Activated CD4-positive, CD25-positive, alpha-beta regulatory T cell treated with anti-CD3 and anti-CD28 coated beads, Interleukin-2, amount 50 U/mL, for 24 hours (primary cell): ENCODE measurements around the gene RETREG3.
"Not testable (repeated sequence)": the region's sequence is repeated elsewhere in the genome, so short reads cannot be mapped to it uniquely, and the experiment has no call there.

Experiments used
- ATAC-seq, 2 donors: fragments of 150-1000 bp; cut with Tn5 transposase; one replicate each; pipeline ENCODE4 v1.10.0; 2021; ENCODE audit warnings: mild to moderate bottlenecking in 1 of 2, moderate library complexity in 1 of 2

Gene RETREG3

GRCh38 chr17:42609814-42610801, 934 bp upstream of the RETREG3 start:
- ATAC-seq, result not testable (repeated sequence)

GRCh38 chr17:42608305-42609181, 631 bp downstream of the RETREG3 start:
- ATAC-seq, result peak; percentile 52 to 55

GRCh38 chr17:42607769-42608168, 1.4 kb downstream of the RETREG3 start:
- no peak for ATAC-seq

- ATAC-seq, result no peak
These were observed 5.9 kb downstream of the RETREG3 start for GRCh38 chr17:42603318-42603717.

GRCh38 chr17:42598905-42599304, 10.3 kb downstream of the RETREG3 start:
- no peak for ATAC-seq

GRCh38 chr17:42596386-42596785, 12.8 kb downstream of the RETREG3 start:
- ATAC-seq, result no peak

- no peak for ATAC-seq
These were observed 17.8 kb downstream of the RETREG3 start for GRCh38 chr17:42591411-42591810.

- no peak for ATAC-seq
These were observed 18.3 kb downstream of the RETREG3 start for GRCh38 chr17:42590886-42591285.

GRCh38 chr17:42586514-42587230, 22.5 kb downstream of the RETREG3 start:
- ATAC-seq, result no peak

GRCh38 chr17:42585353-42585752, 23.8 kb downstream of the RETREG3 start:
- no peak for ATAC-seq

- no peak for ATAC-seq
These were observed 24.3 kb downstream of the RETREG3 start for GRCh38 chr17:42584880-42585279.

- ATAC-seq, result no peak
These were observed 27.4 kb downstream of the RETREG3 start for GRCh38 chr17:42581744-42582270.

- ATAC-seq, result no peak
These were observed 29.2 kb downstream of the RETREG3 start for GRCh38 chr17:42579794-42580551.

- ATAC-seq, result peak; percentile 54
These were observed 30.8 kb downstream of the RETREG3 start for GRCh38 chr17:42578282-42578869.

GRCh38 chr17:42577532-42578281, 31.5 kb downstream of the RETREG3 start, which contains the start of gene PSMC3IP:
Gene PSMC3IP (minus strand): TSS chr17:42577729. CDS start chr17:42577686, 43 bp downstream.
- ATAC-seq, result peak; percentile 92 to 94

GRCh38 chr17:42577140-42577531, 32.0 kb downstream of the RETREG3 start:
- ATAC-seq, result peak in 1 of 2 donors; percentile 1

- ATAC-seq, result no peak
These were observed 34.7 kb downstream of the RETREG3 start for GRCh38 chr17:42574463-42574862.

GRCh38 chr17:42573095-42573494, 36.1 kb downstream of the RETREG3 start:
- no peak for ATAC-seq

GRCh38 chr17:42571435-42572225, 37.5 kb downstream of the RETREG3 start:
- ATAC-seq, result no peak
